AG09319 (cell line): Measurements from ENCODE around the gene DDX59.
A peak's percentile ranks its signal among the peaks of the same experiment; 100 is the strongest.

Experiments used
- DNase-seq: peaks from one replicate; pipeline ENCODE4 v3.0.0-alpha.2; 2010; ENCODE audit warnings: low read depth; ENCODE audit errors: extremely low read depth
- CTCF ChIP-seq: IDR thresholded peaks from 2 replicates; pipeline ENCODE4 v1.5.1; 2011; ENCODE audit warnings: low read depth, mild to moderate bottlenecking, inconsistent platforms, low read length, moderate library complexity

The DDX59 gene

GRCh38 chr1:200669314-200670241, at the start of gene DDX59:
TSS of gene DDX59 (minus strand) at chr1:200669907. CDS start at chr1:200666740, 3,167 bp downstream.
- TF ChIP-seq CTCF, result no peak
- peak; percentile 97 for DNase-seq

GRCh38 chr1:200714504-200715187, 44.9 kb upstream of the DDX59 start:
- no peak for DNase-seq
- TF ChIP-seq CTCF, result no peak

GRCh38 chr1:200710166-200710565, 40.5 kb upstream of the DDX59 start:
- no peak for DNase-seq
- TF ChIP-seq CTCF, result no peak

- no peak for DNase-seq
- TF ChIP-seq CTCF, result no peak
Observed at GRCh38 chr1:200708769-200709168, 39.1 kb upstream of the DDX59 start.

- no peak for DNase-seq
Observed at GRCh38 chr1:200708161-200708560, 38.5 kb upstream of the DDX59 start.

GRCh38 chr1:200707116-200707515, 37.4 kb upstream of the DDX59 start:
- TF ChIP-seq CTCF, result no peak
- no peak for DNase-seq

More at GRCh38 chr1:200708161-200708560, 38.5 kb upstream of the DDX59 start:
- TF ChIP-seq CTCF, result no peak
